ENCODE data around the gene PSG1.
"Not testable (repeated sequence)": the region's sequence is repeated elsewhere in the genome, so short reads cannot be mapped to it uniquely, and the experiment has no call there.

The PSG1 gene

DNA sequence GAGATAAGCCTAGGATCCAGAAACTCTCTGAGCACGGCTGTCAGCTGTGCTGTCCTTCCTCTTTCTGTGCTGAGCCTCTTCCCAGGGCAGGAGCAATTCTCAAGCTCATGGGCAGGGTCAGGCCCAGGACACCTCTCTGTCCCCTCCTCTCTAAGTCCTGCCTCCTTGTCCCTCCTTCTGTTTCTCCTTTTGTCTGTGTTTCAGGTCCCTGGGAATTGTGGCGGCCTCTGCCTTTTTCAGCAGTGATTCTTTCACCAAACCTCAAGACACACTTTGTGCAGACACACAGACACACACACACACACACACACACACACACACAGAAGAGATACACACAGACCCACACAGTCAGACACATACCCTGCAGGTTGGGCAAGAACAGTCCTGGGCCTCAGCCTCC, at the start of gene PSG1:
Gene PSG1, minus strand, starts transcription at position 101 of the 400 bp plus-strand sequence. CDS start 132 bp downstream, outside the sequence.
- no peak for DNase-seq (ENCODE audit: low read depth in 2 of 2, low spot score in 1 of 2)

DNA sequence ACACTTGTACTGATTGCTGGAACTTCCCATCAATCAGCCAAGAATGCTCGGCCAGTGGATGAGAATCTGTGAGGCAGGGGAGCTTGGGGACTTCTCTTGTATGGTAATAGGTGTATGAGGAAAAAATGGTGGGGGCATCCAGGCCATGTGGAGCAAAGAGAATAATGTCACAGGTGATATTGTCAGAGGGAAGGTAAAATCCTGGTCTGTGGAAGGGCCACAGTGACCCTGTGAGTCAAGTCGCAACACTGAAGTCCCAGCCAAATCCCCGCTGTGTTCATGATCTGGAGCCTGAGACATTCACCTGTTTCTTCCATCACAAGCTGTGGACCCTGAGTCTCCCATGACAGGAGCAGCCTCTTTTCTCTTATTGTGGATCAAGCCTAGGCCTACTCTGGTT, 49.4 kb upstream of the PSG1 start:
- no peak for DNase-seq (ENCODE audit: low read depth in 2 of 2, low spot score in 1 of 2)

DNA sequence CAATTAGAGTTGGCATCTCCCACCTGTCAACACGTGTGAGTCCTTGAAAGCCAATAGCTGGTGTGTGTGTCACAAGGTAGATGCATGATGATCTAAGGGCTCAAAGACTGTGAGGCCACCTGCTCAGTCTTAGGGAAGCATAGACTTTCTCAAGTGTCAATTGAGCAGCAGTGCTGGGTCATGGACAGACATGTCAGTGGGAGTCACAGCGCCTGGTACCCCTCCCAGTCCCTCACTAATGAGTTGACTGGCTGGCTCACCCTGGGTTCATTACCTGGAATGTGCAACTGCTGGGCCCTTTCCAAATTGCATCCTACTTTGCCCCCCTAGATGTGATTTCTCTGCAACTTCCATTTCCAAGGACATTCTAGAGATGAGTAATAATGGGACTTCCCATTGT, 47.3 kb upstream of the PSG1 start:
- no peak for DNase-seq (ENCODE audit: low read depth in 2 of 2, low spot score in 1 of 2)

DNA sequence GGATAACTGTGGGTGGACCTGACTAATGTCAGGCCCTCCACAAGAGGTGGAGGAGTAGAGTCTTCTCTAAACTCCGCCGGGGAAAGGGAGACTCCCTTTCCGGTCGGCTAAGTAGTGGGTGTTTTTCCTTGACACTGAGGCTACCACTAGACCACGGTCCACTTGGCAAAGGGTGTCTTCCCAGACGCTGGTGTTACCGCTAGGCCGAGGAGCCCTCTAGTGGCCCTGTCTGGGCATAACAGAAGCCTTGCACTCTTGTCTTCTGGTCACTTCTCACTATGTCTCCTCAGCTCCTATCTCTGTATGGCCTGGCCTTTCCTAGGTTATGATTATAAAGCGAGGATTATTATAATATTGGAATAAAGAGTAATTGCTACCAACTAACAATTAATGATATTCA, 43.6 kb upstream of the PSG1 start:
- DNase-seq (ENCODE audit: low read depth in 2 of 2, low spot score in 1 of 2), result not testable (repeated sequence)

DNA sequence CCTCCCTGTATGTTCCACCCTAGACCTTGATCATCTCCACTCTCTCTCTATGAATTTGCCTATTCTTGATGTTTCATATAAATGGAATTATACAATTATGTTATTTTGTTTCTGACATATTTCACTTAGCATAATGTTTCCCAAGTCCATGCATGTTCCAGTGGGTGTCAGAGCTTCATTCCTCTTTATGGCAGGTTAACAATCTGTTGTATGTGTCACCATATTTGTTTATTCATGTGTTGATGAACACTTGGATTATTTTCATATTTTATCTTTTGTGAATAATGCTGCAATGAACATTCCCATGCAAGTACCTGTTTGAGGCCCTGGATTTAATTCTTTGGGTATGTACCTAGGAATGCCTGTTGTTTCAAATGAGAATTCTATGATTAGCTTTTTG, 41.5 kb upstream of the PSG1 start:
- not testable (repeated sequence) for DNase-seq (ENCODE audit: low read depth in 2 of 2, low spot score in 1 of 2)

DNA sequence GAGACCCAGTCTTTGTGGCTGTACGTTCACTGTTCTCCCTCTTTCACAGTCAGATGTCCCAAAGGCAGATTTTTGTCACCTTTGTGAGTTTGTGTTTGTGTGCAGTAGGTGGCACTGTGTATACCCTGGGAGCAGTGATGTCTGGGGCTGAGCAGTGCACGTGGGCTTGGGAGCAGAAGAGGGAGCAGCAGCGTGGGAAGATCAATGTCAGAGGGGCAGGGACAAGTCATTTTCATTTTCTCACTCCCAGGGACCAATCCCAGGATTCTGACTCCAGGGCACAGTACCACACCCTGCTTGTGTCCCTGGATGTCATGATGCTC, 40.2 kb upstream of the PSG1 start:
- no peak for DNase-seq (ENCODE audit: low read depth in 2 of 2, low spot score in 1 of 2)

DNA sequence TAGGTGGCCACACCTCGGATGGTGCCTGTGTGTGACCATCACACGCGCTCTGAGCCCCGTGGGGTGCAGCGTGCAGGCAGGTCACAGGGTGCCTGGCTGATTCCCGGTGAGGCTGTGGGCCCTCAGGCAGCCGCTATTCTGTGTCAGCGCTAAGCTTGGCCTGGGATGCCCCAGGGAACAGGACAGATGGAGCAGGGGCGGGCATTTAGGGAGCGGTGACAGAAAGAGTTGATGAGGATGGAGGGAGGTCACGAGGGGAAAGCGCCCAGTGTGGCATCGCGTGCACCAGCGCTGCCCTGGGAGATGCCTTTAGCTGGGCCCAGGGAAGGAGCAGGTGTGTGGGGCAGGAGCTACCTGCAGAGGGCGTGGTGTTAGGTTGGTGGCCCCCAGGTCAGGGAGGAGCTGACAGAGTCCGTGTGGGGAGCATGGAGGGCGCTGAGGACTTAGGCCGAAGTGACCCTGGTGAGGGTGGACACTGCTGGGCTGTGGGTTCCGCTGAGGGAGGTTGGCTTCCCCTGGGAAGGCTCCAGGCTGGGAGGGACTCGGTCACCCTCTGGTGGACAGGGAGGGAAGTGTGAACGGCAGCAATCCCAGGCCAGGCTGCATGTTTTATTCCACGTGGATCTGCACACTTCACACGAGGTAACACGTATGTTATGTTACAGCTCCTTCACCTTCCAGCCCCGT, 39.7 kb upstream of the PSG1 start:
- not testable (repeated sequence) for DNase-seq (ENCODE audit: low read depth in 2 of 2, low spot score in 1 of 2)

DNA sequence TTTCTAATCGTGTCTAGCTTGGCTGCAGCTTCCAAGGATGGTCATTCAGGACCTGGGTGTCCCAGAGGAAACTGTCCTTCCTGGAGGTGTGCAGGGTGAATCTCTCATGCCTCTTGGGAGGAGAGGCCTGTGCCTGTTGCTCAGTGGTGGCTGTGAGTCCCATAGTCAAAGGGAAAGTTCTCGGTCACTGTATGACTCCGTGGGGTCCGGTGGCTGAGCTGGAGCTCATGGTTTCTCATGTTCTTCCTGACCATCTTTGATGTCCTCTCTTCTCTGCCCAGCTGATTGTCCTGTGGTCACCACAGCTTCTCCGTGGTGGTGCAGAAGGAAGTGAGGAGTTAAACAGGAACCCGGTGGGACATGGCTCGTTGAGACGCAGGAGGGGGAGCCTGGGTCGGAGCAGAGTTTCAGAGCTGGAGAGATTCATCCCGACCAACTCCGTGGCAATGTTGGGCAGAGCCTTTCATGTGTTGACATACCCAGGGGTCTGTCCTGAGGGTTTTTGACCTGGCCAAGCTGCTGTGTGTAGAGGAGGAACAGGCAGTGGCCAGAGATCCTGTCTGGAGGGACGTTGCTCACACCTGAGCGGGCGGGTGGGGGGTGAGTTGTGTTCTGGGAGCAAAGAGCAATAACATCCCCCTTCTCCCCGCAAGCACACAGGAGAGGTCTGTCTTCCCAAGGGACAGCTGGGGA, 39.0 kb upstream of the PSG1 start:
- DNase-seq (ENCODE audit: low read depth in 2 of 2, low spot score in 1 of 2), result not testable (repeated sequence)

DNA sequence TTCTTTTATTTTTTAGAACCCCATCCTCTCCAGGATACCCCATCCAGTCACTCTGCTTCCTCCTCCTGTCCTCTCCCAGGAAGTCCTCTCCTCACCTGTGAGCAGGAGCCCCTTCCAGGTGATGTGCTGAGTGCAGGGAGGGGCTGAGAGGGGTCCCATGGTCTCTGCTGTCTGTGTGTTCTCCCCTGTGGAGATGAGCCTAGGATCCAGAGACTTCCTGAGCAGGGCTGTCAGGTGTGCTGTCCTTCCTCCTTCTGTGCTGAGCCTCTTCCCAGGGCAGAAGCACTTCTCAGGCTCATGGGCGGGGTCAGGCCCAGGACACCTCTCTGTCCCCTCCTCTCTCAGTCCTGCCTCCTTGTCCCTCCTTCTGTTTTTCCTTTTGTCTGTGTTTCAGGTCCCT, 38.1 kb upstream of the PSG1 start, which contains the start of gene PSG6:
Gene PSG6, minus strand, starts transcription at position 261 of the 400 bp plus-strand sequence. Its CDS starts 102 bp downstream, at position 159.
- not testable (repeated sequence) for DNase-seq (ENCODE audit: low read depth in 2 of 2, low spot score in 1 of 2)

DNA sequence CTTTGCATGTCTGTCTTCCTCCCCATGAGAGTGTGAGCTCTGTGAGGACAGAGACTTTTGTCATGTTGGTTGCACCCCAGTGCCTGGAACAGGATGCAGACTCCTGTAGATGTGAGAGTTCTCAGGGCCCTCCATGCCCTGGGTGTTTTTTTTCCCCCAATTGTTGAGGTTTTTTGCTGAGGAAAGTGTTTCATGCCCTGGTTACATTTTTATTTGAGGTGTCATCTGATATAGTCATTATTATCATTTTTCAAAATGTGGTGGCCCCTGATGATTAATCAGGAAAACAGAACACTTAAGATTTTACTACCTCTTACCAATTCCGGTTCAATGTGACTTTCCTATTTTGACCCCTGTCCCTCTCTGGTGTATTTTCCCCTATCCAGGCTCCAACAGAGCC, 37.4 kb upstream of the PSG1 start:
- not testable (repeated sequence) for DNase-seq (ENCODE audit: low read depth in 2 of 2, low spot score in 1 of 2)

DNA sequence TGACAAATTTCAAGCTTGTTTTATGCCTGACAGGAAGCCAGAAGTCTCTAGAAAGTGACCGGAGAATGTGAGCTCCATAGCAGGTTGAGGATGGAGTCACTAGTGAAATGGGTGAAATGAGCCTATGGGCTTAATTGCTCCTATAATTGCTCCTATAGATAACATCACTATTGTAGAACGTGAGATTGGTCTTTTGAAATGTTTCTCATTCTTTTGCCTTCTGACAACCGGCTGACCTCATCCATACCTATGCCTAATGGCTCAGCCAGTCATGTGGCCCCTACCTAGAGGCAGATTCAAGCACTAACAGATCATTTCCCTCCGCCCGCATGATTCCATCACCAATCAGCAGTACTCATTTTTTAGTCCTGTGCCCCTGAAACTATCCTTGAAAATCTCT, 34.0 kb upstream of the PSG1 start:
- DNase-seq (ENCODE audit: low read depth in 2 of 2, low spot score in 1 of 2), result not testable (repeated sequence)

DNA sequence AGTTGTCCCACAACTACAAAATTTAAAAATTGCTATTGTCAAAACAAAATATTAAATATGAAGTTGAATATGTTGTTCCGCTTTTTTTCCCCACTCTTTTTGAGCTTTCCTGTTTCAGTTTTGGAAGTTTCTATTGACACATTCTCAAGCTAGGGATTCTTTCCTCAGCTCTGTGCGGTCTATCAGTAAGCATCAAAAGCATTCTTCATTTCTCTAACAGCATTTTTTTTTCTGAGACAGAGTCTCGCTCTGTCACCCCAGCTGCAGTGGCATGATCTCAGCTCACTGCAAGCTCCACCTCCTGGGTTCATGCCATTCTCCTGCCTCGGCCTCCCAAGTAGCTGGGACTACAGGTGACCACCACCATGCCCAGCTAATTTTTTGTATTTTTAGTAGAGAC, 33.4 kb upstream of the PSG1 start:
- DNase-seq (ENCODE audit: low read depth in 2 of 2, low spot score in 1 of 2), result not testable (repeated sequence)

DNA sequence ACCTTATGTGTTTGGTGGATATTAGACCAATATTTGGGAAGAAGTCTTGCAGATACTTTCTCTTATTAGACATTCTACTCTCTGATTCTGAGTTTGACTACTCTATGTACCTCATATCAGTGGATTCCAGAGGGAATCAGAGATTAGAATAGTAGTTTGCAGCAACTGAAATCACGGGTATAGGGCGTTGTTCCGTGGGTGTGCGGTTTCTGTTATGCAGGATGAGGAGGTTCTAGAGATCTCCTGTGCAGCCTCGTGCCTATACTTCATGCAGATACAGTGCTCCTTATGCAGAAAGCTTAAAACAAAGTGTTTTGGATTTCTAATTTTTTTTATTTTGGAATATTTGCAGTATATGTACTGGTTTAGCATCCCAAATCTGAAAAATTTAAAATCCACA, 32.2 kb upstream of the PSG1 start:
- not testable (repeated sequence) for DNase-seq (ENCODE audit: low read depth in 2 of 2, low spot score in 1 of 2)

DNA sequence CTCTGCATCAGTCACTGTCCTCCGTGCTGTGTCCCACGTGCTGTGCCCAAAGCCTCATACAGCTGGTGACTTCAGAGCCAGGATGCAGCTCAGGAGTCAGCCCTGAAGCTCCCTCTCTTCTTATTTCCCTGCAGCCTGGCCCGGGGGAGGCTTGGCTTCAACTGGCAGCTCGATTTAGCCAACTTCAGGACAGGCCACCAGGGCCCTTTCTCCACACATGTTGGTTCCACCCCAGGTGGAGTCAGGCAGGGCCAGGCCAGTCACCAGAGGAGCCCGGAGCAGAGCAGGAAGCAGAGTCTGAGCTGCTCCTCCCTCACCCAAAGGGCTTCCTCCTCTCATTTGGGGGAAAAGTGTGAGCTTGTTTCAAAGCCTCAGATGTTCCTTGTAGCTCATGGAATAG, 26.6 kb upstream of the PSG1 start:
- DNase-seq (ENCODE audit: low read depth in 2 of 2, low spot score in 1 of 2), result not testable (repeated sequence)

DNA sequence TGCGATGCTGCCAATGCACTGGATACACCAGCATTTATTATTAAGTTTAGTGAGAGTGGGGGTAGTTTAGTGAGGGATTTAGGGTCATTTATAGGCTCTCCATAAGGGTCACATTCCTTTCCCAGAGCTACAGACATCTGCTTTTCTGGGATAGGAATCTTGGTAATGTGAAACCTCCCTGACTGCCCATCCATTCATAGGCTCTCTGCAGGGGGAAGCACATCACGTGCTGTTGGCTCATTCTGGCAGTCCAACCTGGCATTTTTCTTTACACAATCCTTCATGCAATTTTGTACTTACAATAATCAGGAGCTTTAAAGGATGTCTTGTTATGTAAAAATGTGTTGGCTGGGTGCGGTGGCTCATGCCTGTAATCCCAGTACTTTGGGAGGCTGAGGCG, 21.0 kb upstream of the PSG1 start:
- DNase-seq (ENCODE audit: low read depth in 2 of 2, low spot score in 1 of 2), result not testable (repeated sequence)

DNA sequence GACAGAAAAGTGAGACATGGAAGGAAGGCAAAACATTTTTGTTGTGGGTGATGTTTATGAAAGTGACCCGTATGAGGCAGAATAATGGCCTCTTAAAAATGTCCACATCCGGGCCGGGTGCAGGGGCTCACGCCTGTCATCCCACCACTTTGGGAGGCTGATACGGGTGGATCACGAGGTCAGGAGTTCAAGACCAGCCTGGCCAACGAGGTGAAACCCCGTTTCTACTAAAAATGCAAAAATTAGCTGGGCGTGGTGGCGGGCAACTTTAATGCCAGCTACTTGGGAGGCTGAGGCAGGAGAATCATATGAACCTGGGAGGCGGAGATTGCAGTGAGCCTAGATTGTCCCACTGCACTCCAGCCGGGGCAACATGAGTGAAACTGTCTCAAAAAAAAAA, 20.2 kb upstream of the PSG1 start:
- DNase-seq (ENCODE audit: low read depth in 2 of 2, low spot score in 1 of 2), result not testable (repeated sequence)

DNA sequence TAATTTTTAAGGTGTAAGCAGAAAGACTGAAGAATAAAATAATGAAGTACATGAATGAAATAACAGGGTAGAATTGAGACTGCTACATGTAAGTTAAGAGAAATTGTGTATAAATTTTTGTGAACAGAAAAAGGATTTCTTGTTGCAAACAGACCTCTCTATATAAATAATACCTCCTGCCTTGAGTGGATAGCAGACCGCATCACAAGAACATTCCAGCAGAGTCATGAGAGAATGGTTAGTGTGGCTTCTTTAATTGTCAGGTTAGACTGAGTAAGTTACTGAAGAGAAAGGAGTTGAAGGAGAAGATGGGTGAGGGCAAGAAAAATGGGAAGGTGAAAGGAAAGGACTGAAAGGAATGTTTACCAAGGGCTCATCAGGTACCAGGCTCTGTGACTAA, 19.6 kb upstream of the PSG1 start:
- not testable (repeated sequence) for DNase-seq (ENCODE audit: low read depth in 2 of 2, low spot score in 1 of 2)

DNA sequence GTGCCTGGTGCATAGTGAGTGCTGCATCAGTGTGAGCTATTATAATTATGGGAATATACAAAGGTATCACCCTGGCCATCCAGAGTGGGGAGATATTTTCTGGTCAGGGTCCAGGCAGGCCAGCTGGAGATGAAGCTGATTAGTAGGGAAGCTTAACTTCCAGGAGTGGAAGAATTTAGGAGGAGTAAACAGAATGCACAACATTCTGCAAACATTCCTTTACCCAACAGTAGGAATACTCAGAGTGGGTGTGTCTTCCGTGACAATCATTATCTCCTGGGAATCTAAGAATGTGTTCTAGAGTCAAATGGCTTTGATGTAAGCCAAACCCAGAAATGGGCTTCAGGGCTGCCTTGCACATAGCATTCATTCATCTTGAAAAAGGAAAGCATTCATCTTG, 19.1 kb upstream of the PSG1 start:
- not testable (repeated sequence) for DNase-seq (ENCODE audit: low read depth in 2 of 2, low spot score in 1 of 2)

DNA sequence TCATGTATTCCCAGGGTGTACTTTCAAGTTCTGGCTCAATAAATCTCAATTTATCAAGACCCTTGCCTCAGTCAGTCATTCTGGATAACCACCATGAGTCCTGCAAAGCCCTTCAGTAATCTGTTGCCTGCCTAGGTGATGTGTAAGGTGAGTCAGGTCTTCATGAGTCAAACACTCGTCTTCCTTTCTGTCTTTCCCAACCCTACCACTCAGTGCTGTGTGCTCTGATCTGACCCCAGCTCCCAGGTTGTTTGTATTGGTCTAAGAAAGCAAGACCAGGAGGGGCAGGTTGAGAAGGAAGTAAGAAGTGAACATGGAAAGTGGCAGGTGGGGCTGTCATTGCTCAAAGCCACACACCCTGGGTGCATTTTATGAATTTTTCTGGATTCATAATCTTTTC, 18.2 kb upstream of the PSG1 start:
- not testable (repeated sequence) for DNase-seq (ENCODE audit: low read depth in 2 of 2, low spot score in 1 of 2)

DNA sequence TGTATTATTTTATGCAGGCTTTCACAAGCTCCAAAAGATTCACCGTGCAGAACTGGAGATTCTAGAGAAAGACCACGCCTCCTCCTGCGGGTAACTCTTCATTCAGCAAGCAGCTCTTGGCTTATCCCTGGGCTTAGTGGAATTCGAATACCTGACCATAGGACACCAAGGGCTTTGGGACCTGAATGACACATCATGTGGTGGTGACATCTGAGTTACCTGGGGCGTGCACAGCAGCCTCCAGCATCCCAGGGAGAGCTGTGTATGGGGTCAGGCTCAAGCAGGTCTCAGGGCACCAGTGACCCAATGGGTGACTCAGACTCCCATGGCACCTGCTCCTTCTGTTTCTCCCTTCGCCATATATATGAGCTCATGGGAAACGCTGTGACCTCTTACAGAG, 10.9 kb upstream of the PSG1 start:
- not testable (repeated sequence) for DNase-seq (ENCODE audit: low read depth in 2 of 2, low spot score in 1 of 2)

DNA sequence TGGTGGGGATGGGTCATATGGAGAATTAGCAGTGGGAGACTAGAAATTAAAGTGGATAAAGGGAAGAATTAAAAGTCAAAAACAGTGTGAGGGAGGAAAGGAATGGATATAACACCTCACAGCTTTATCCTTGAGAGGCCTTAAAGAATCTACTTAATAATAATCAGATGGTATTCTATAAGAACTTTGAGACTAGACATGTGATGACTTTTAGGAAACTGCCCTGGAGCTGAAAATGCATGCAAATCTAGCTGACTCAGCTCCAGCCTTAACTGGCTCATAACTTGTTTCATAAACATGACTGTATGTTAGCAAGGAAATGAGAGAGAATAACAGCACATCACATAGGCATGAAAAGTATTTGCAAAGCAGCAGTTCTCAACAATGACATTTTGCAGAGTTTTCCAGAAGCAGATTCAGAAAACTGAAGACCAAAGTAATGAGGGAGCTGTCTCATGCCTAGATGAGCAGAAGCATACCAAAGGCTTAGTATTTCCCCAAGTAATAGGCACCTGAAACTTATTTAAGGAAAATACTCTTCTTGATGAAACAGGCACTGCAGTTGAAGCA, 8.4 kb upstream of the PSG1 start:
- DNase-seq (ENCODE audit: low read depth in 2 of 2, low spot score in 1 of 2), result not testable (repeated sequence)

DNA sequence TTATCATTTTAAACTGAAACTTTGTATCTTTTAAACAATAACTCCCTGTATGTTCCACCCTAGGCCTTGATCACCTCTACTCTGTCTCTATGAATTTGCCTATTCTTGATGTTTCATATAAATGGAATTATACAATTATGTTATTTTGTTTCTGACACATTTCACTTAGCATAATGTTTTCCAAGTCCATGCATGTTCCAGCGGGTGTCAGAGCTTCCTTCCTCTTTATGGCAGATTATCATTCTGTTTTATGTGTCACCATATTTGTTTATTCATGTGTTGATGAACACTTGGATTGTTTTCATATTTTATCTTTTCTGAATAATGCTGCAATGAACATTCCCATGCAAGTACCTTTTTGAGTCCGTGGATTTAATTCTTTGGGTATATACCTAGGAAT, 3.2 kb upstream of the PSG1 start:
- not testable (repeated sequence) for DNase-seq (ENCODE audit: low read depth in 2 of 2, low spot score in 1 of 2)

Data from stimulated activated CD8-positive, alpha-beta memory T cell treated with anti-CD3 and anti-CD28 coated beads, Interleukin-4, amount 100 ng/mL, for 1 hour (primary cell).